Hepatocyte (in vitro differentiated cells): Measurements from ENCODE around the gene TIPARP. TPM values are rescaled to one million over a fixed set of nuclear protein-coding genes. Genes with fewer than 3 reads are reported as not detected.
"Not testable (repeated sequence)": the region's sequence is repeated elsewhere in the genome, so short reads cannot be mapped to it uniquely, and the experiment has no call there.

ENCODE experiments used
- DNase-seq: peaks from one replicate; pipeline ENCODE4 v3.0.0-alpha.2; 2016; ENCODE audit warnings: low spot score
- H2AFZ ChIP-seq: fragments of 200-600 bp; sonication (generic); 2 replicates; pipeline ENCODE4 v1.6.0; 2016; ENCODE audit warnings: antibody characterized with exemption, mild to moderate bottlenecking
- H3K27ac ChIP-seq: fragments of 200-600 bp; sonication (generic); 2 replicates; pipeline ENCODE4 v1.5.1; 2016; ENCODE audit warnings: mild to moderate bottlenecking
- H3K27me3 ChIP-seq: fragments of 200-600 bp; sonication (generic); 2 replicates; pipeline ENCODE4 v1.6.1; 2016
- H3K36me3 ChIP-seq: fragments of 200-600 bp; sonication (generic); replicated peaks from 2 replicates; pipeline ENCODE4 v1.5.1; 2016; ENCODE audit warnings: low read depth; ENCODE audit not compliant: insufficient read depth
- H3K4me1 ChIP-seq: fragments of 200-600 bp; sonication (generic); 2 replicates; pipeline ENCODE4 v1.5.1; 2016; ENCODE audit warnings: mild to moderate bottlenecking, moderate library complexity; ENCODE audit not compliant: insufficient read depth
- H3K4me2 ChIP-seq: fragments of 200-600 bp; sonication (generic); 2 replicates; pipeline ENCODE4 v1.6.0; 2016
- H3K4me3 ChIP-seq: fragments of 200-600 bp; sonication (generic); 2 replicates; pipeline ENCODE4 v1.5.1; 2016; ENCODE audit warnings: mild to moderate bottlenecking
- H3K79me2 ChIP-seq: fragments of 200-600 bp; sonication (generic); 2 replicates; pipeline ENCODE4 v1.6.0; 2017; ENCODE audit warnings: mild to moderate bottlenecking
- H3K9me2 ChIP-seq: fragments of 200-600 bp; sonication (generic); replicated peaks from 2 replicates; pipeline ENCODE4 v1.6.0; 2017; ENCODE audit warnings: mild to moderate bottlenecking; ENCODE audit not compliant: insufficient read depth
- H3K9me3 ChIP-seq: fragments of 200-600 bp; sonication (generic); 2 replicates; pipeline ENCODE4 v1.5.1; 2016; ENCODE audit warnings: low read depth, mild to moderate bottlenecking
- H4K20me1 ChIP-seq: fragments of 200-600 bp; sonication (generic); 2 replicates; pipeline ENCODE4 v1.6.0; 2016; ENCODE audit warnings: mild to moderate bottlenecking; ENCODE audit not compliant: insufficient read depth, poor library complexity, severe bottlenecking
- EZH2 ChIP-seq: fragments of 200-600 bp; sonication (generic); IDR thresholded peaks from 2 replicates; pipeline ENCODE4 v1.6.1; 2016; ENCODE audit warnings: antibody characterized with exemption, mild to moderate bottlenecking, borderline replicate concordance
- EZH2phosphoT487 ChIP-seq: fragments of 200-600 bp; sonication (generic); IDR thresholded peaks from one replicate; pipeline ENCODE4 v1.6.1; 2018; ENCODE audit warnings: antibody characterized with exemption, mild to moderate bottlenecking, low read depth, moderate library complexity; ENCODE audit not compliant: unreplicated experiment, severe bottlenecking
- WGBS: methylation state at CpG from one replicate; pipeline ENCODE4 v1.1.6; 2016; ENCODE audit warnings: low lambda C conversion rate; ENCODE audit errors: missing lambda C conversion rate; 5-methylcytosine and 5-hydroxymethylcytosine counted together
- polyA plus RNA-seq: library from polyadenylated mRNA; unstranded; fragments of >200 nt; fragmentation: Nextera tagmentation; extraction: Ambion mirVana; gene quantifications from 2 replicates; pipeline ENCODE4 v1.2.1, GENCODE V29; 2016
- total RNA-seq: library from RNA; depleted of rRNA; stranded (reverse); fragments of >200 nt; gene quantifications from 2 replicates; pipeline ENCODE4 v1.2.3, GENCODE V29; 2014
- TF ChIP-seq, protein P1 (sequence below): fragments of 200-600 bp; sonication (generic); IDR thresholded peaks from 2 replicates; pipeline ENCODE4 v1.5.1; 2016; ENCODE audit warnings: antibody characterized with exemption, mild to moderate bottlenecking; ENCODE audit not compliant: poor library complexity

The TIPARP gene
- total and polyA plus RNA-seq, 2 experiments from 2014 or later = 19.9 to 112 TPM

DNA sequence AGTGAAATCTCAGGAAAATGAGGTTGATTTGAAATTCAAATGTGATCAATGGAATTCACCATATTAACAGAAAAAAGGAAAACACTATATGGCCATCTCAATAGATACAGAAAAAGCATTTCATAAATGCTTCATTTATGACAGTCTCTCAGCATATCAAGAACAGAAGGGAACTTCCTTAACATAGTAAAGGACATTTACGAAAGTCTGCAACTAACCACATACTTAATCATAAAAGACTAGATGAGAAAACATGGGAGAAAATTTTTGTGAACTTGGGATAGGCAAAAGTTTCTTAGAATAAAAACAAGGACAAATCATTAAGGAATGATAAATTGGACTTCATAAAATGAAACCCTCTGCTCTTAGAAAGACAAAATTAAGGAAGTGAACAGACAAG lies 24.7 kb upstream of the TIPARP start:
- Histone ChIP-seq H3K4me2 (no peak overlapping the region), H3K27ac (no peak overlapping the region), H2AFZ (no peak overlapping the region), H3K4me1 (no peaks in the 10 kb centered on the region), H3K79me2 (no peaks in the 10 kb centered on the region), H3K4me3 (no peak overlapping the region), H3K9me3 (no peaks in the 10 kb centered on the region), H3K36me3 (no peaks in the 10 kb centered on the region), H4K20me1 (no peaks in the 10 kb centered on the region), H3K27me3 (no peaks in the 10 kb centered on the region), H3K9me2 (no peaks in the 10 kb centered on the region)
- DNase-seq = no peak
- WGBS = 95% methylated on average over 1 of the region's 1 CpG
- TF ChIP-seq EZH2phosphoT487 = no peak
- TF ChIP-seq EZH2 = no peak
- TF ChIP-seq, protein P1, sequence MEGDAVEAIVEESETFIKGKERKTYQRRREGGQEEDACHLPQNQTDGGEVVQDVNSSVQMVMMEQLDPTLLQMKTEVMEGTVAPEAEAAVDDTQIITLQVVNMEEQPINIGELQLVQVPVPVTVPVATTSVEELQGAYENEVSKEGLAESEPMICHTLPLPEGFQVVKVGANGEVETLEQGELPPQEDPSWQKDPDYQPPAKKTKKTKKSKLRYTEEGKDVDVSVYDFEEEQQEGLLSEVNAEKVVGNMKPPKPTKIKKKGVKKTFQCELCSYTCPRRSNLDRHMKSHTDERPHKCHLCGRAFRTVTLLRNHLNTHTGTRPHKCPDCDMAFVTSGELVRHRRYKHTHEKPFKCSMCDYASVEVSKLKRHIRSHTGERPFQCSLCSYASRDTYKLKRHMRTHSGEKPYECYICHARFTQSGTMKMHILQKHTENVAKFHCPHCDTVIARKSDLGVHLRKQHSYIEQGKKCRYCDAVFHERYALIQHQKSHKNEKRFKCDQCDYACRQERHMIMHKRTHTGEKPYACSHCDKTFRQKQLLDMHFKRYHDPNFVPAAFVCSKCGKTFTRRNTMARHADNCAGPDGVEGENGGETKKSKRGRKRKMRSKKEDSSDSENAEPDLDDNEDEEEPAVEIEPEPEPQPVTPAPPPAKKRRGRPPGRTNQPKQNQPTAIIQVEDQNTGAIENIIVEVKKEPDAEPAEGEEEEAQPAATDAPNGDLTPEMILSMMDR = no peak

DNA sequence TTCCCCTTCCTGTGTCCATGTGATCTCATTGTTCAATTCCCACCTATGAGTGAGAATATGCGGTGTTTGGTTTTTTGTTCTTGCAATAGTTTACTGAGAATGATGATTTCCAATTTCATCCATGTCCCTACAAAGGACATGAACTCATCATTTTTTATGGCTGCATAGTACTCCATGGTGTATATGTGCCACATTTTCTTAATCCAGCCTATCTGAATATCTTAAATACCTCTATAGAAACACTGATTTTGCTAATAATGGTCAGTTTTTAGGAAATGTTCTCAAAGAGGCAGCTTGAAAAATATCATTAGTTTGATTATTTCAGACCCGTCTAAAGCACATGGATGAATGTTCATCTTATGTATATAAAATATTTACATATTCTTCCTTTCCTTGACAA lies 21.7 kb upstream of the TIPARP start:
- H3K27ac ChIP-seq, H3K36me3 ChIP-seq, H3K9me2 ChIP-seq, H3K9me3 ChIP-seq, H2AFZ ChIP-seq, DNase-seq, H3K4me2 ChIP-seq, H3K79me2 ChIP-seq, H3K27me3 ChIP-seq, H4K20me1 ChIP-seq, H3K4me3 ChIP-seq, H3K4me1 ChIP-seq: not testable (repeated sequence)
- WGBS = 91% methylated on average over 2 of the region's 2 CpGs

DNA sequence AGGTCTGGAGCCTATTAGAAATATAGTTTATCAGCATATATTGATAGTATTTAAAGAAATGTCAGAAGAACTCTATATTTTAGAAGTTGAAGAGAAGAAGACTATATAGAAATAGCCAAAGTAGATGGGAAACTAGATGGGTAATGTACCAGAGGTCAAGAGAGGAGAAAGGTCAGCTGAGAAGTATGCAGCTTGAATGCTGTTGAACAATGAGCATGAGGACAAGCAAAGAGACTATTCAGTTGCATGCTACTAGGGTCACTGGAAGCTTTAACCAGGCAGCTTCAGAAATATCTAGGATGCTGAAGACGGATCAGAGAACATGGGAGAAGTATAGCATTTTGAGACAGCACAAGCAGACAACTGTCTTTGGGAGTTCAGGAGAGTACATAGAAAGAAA lies 19.6 kb upstream of the TIPARP start:
- DNase-seq = no peak
- no peaks in the 10 kb centered on the region for H3K9me3 ChIP-seq
- H3K27me3 ChIP-seq = no peaks in the 10 kb centered on the region
- H3K36me3 ChIP-seq = no peaks in the 10 kb centered on the region
- H3K4me1 ChIP-seq = no peaks in the 10 kb centered on the region
- TF ChIP-seq EZH2phosphoT487 = no peak
- TF ChIP-seq, protein P1 = no peak
- TF ChIP-seq EZH2 = no peak
- no peak overlapping the region for H2AFZ ChIP-seq
- H4K20me1 ChIP-seq = no peaks in the 10 kb centered on the region
- 87% methylated on average over 1 of the region's 1 CpG for WGBS
- no peak overlapping the region for H3K27ac ChIP-seq
- H3K4me2 ChIP-seq = no peak overlapping the region
- H3K4me3 ChIP-seq = no peak overlapping the region
- H3K79me2 ChIP-seq = no peaks in the 10 kb centered on the region
- H3K9me2 ChIP-seq = no peaks in the 10 kb centered on the region

DNA sequence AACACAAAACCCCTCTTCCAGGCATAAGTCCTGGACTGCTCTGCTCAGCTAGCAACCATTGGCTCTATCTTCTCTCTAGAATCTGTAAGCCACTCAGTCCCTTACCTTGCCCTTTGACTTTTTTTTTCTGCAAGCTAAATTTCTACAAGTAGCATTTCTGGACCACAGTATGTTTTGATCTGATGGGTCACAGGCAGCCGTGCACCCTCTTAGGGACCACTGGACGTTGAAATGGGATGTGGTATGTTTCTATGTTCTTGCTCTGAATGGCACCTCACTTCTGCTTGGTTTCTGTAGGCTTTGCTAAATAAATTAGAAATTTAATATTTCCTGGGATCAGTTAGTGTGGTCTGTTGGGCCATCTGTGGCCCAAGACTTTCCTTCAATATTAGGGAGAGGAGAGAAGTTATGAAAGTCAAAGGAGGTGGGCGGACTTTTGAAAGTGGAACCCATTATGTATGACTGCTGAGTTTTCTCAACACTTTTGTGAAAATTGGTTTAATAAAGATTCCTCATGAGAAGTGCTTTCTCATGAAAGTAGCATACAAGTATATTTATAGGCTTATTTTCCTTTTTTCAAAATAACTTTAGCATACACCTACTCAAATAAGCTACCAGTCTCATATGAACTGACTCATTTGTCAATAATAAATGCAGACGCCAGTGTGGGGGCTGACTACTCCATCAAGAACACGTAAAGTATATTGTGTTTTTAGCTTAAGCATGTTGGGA lies 18.4 kb upstream of the TIPARP start:
- Histone ChIP-seq H3K4me2 (no peak overlapping the region), H3K4me3 (no peak overlapping the region), H2AFZ (no peak overlapping the region), H3K36me3 (no peaks in the 10 kb centered on the region), H3K4me1 (no peaks in the 10 kb centered on the region), H3K27me3 (no peaks in the 10 kb centered on the region), H3K9me2 (no peaks in the 10 kb centered on the region), H3K27ac (no peak overlapping the region), H4K20me1 (no peaks in the 10 kb centered on the region), H3K79me2 (no peaks in the 10 kb centered on the region), H3K9me3 (no peaks in the 10 kb centered on the region)
- TF ChIP-seq EZH2 = no peak
- TF ChIP-seq, protein P1 = no peak
- TF ChIP-seq EZH2phosphoT487 = no peak
- 91% methylated on average over 5 of the region's 5 CpGs for WGBS
- no peak for DNase-seq
